Loucy (cell line): ENCODE results near the gene ZNF423.

ENCODE experiments used
- H2AFZ ChIP-seq: fragments of 200-600 bp; sonication (generic); 2 replicates; pipeline ENCODE4 v1.6.0; 2016; ENCODE audit warnings: antibody characterized with exemption, mild to moderate bottlenecking, low read length, moderate library complexity
- H3F3A ChIP-seq: fragments of 200-600 bp; 2 replicates; pipeline ENCODE4 v1.6.0; 2016; ENCODE audit warnings: antibody characterized with exemption, low read depth, mild to moderate bottlenecking
- H3K27me3 ChIP-seq: fragments of 200-600 bp; sonication (generic); 2 replicates; pipeline ENCODE4 v1.6.1; 2014; ENCODE audit warnings: low read length, mild to moderate bottlenecking; ENCODE audit not compliant: insufficient read depth, poor library complexity, severe bottlenecking
- H3K36me3 ChIP-seq: fragments of 200-600 bp; sonication (generic); 2 replicates; pipeline ENCODE4 v1.6.1; 2016; ENCODE audit warnings: low read length; ENCODE audit not compliant: insufficient read depth
- H3K4me1 ChIP-seq: fragments of 200-600 bp; sonication (generic); 2 replicates; pipeline ENCODE4 v1.5.1; 2014; ENCODE audit warnings: low read length, mild to moderate bottlenecking; ENCODE audit not compliant: insufficient read depth, poor library complexity, severe bottlenecking
- H3K4me2 ChIP-seq: fragments of 200-600 bp; sonication (generic); 2 replicates; pipeline ENCODE4 v1.6.0; 2014; ENCODE audit warnings: antibody characterized with exemption, low read length, low read depth, mild to moderate bottlenecking; ENCODE audit not compliant: poor library complexity, severe bottlenecking
- H3K4me3 ChIP-seq: fragments of 200-600 bp; sonication (generic); 2 replicates; pipeline ENCODE4 v1.5.1; 2014; ENCODE audit warnings: low read length, mild to moderate bottlenecking, mixed read lengths; ENCODE audit not compliant: poor library complexity, severe bottlenecking
- H3K79me2 ChIP-seq: fragments of 200-600 bp; sonication (generic); 2 replicates; pipeline ENCODE4 v1.6.1; 2014; ENCODE audit warnings: low read length; ENCODE audit not compliant: insufficient read depth
- H3K9ac ChIP-seq: fragments of 200-600 bp; sonication (generic); 2 replicates; pipeline ENCODE4 v1.6.0; 2014; ENCODE audit warnings: mild to moderate bottlenecking, low read depth, low read length, moderate library complexity; ENCODE audit not compliant: poor library complexity, severe bottlenecking
- H3K9me2 ChIP-seq: fragments of 200-600 bp; sonication (generic); replicated peaks from 2 replicates; pipeline ENCODE4 v1.6.1; 2016; ENCODE audit warnings: low read depth, low read length, mixed read lengths
- H3K9me3 ChIP-seq: fragments of 200-600 bp; sonication (generic); 2 replicates; pipeline ENCODE4 v1.6.1; 2014; ENCODE audit warnings: mild to moderate bottlenecking, antibody characterized with exemption, low read length, low read depth; ENCODE audit not compliant: insufficient read depth
- H4K20me1 ChIP-seq: fragments of 200-600 bp; sonication (generic); 2 replicates; pipeline ENCODE4 v1.6.0; 2014; ENCODE audit warnings: antibody characterized with exemption, low read length, mild to moderate bottlenecking; ENCODE audit not compliant: insufficient read depth, poor library complexity, severe bottlenecking
- CTCF ChIP-seq: fragments of 200-600 bp; sonication (generic); conservative IDR thresholded peaks from 2 replicates; pipeline ENCODE4 v1.5.1; 2014; ENCODE audit warnings: mild to moderate bottlenecking, antibody characterized with exemption, low read length
- EZH2phosphoT487 ChIP-seq: fragments of 200-600 bp; IDR thresholded peaks from 2 replicates; pipeline ENCODE4 v1.6.1; 2018; ENCODE audit warnings: antibody characterized with exemption, mild to moderate bottlenecking, moderate library complexity, borderline replicate concordance

The ZNF423 gene

GRCh38 chr16:49602976-49603310, 253.0 kb downstream of the ZNF423 start:
- Histone ChIP-seq H4K20me1 (no peaks in the 10 kb centered on the region), H3K4me1 (peaks cover 10% of the 10 kb centered on the region), H3K4me2 (no peak overlapping the region), H3K79me2 (no peaks in the 10 kb centered on the region), H3K27me3 (no peaks in the 10 kb centered on the region), H3K4me3 (no peak overlapping the region), H3K36me3 (no peaks in the 10 kb centered on the region), H3K9me2 (no peaks in the 10 kb centered on the region), H2AFZ (no peak overlapping the region), H3F3A (no peaks in the 10 kb centered on the region), H3K9me3 (no peaks in the 10 kb centered on the region), H3K9ac (no peak overlapping the region)
- TF ChIP-seq CTCF (no peak), EZH2phosphoT487 (no peak)

- Histone ChIP-seq H3K4me3 (no peak overlapping the region), H3K4me1 (peaks cover 4% of the 10 kb centered on the region), H3K9me3 (no peaks in the 10 kb centered on the region), H3K27me3 (no peaks in the 10 kb centered on the region), H3K9me2 (no peaks in the 10 kb centered on the region), H3K36me3 (no peaks in the 10 kb centered on the region), H3F3A (no peaks in the 10 kb centered on the region), H2AFZ (no peak overlapping the region), H3K9ac (no peak overlapping the region), H3K79me2 (no peaks in the 10 kb centered on the region), H4K20me1 (no peaks in the 10 kb centered on the region), H3K4me2 (no peak overlapping the region)
- no peak for TF ChIP-seq CTCF
- TF ChIP-seq EZH2phosphoT487, result no peak
Observed at GRCh38 chr16:49602201-49602975, 253.5 kb downstream of the ZNF423 start.

GRCh38 chr16:49601576-49601975, 254.3 kb downstream of the ZNF423 start:
- H3K4me2 ChIP-seq, result no peak overlapping the region
- no peaks in the 10 kb centered on the region for H4K20me1 ChIP-seq
- no peaks in the 10 kb centered on the region for H3K36me3 ChIP-seq
- TF ChIP-seq CTCF (no peak), EZH2phosphoT487 (no peak)
- no peaks in the 10 kb centered on the region for H3F3A ChIP-seq
- no peaks in the 10 kb centered on the region for H3K4me1 ChIP-seq
- H3K4me3 ChIP-seq, result no peak overlapping the region
- no peaks in the 10 kb centered on the region for H3K9me2 ChIP-seq
- no peaks in the 10 kb centered on the region for H3K79me2 ChIP-seq
- no peak overlapping the region for H2AFZ ChIP-seq
- H3K9me3 ChIP-seq, result no peaks in the 10 kb centered on the region
- no peaks in the 10 kb centered on the region for H3K27me3 ChIP-seq
- H3K9ac ChIP-seq, result no peak overlapping the region
